Right lobe of liver (tissue), 4 donors: ENCODE measurements around the gene TNS3.

ENCODE experiments used
- CTCF ChIP-seq, 4 donors: fragments of 200-600 bp in 3 of 4; fragments of 450-650 bp in 1 of 4; IDR thresholded peaks; one replicate each; pipeline versions ENCODE4 v1.5.1 to v1.8.0; 2016 to 2022; ENCODE audit warnings: antibody characterized with exemption in 4 of 4, mild to moderate bottlenecking in 2 of 4
- POLR2A ChIP-seq: fragments of 450-650 bp; IDR thresholded peaks from one replicate; pipeline ENCODE4 v1.6.1; 2017; ENCODE audit warnings: antibody characterized with exemption, mild to moderate bottlenecking
- donor health status: DM: no; HTN: no; CAD: no.
- donor health status: DM: no; HTN: no; CAD: no.
- donor health status: DM: no; HTN: yes; CAD: no.

- TF ChIP-seq CTCF (IDR thresholded peaks at IDR 0.05) (no peak), POLR2A (no peak)
These were observed 276.9 kb downstream of the TNS3 start for GRCh38 chr7:47304727-47305719.
